ENCODE measurements around the gene MYH10.

MYH10 gene

DNA sequence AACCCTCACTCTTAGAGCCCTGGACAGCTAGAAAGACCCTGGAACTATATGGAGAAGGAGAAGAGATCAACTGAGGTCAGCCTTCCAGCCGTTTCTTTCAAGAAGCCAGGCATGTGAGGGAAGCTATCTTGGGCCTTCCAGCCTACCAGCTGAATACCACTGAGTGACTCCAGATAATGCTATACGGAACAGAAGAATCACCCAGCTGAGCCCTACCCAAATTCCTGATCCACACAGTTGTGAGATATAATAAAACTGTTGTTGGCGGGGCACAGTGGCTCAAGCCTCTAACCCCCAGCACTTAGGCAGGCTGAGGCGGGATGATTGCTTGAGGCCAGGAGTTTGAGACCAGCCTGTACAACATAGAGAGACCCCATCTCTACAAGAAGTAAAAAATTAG, 26.2 kb upstream of the MYH10 start:
- Histone ChIP-seq H3K27me3 (ENCODE audit: low read length) (no peaks in the 10 kb centered on the region), H3K79me2 (ENCODE audit: insufficient read depth, low read length) (no peaks in the 10 kb centered on the region), H3F3A (ENCODE audit: insufficient read depth) (no peaks in the 10 kb centered on the region), H3K36me3 (ENCODE audit: low read length) (no peaks in the 10 kb centered on the region), H2AFZ (ENCODE audit: low read depth, low read length, severe bottlenecking) (no peak overlapping the region), H3K4me3 (ENCODE audit: insufficient read depth, low read length, poor library complexity, severe bottlenecking) (no peak overlapping the region), H3K9me2 (replicated peaks; ENCODE audit: insufficient read depth, low read length) (no peaks in the 10 kb centered on the region), H3K9me3 (ENCODE audit: insufficient read depth, low read length) (no peaks in the 10 kb centered on the region), H3K4me2 (ENCODE audit: low read depth, low read length, poor library complexity, severe bottlenecking) (no peak overlapping the region), H3K27ac (ENCODE audit: low read depth, low read length) (no peak overlapping the region), H4K20me1 (ENCODE audit: low read depth, low read length) (no peaks in the 10 kb centered on the region), H3K9ac (ENCODE audit: low read length) (no peak overlapping the region)
- TF ChIP-seq, protein P1, sequence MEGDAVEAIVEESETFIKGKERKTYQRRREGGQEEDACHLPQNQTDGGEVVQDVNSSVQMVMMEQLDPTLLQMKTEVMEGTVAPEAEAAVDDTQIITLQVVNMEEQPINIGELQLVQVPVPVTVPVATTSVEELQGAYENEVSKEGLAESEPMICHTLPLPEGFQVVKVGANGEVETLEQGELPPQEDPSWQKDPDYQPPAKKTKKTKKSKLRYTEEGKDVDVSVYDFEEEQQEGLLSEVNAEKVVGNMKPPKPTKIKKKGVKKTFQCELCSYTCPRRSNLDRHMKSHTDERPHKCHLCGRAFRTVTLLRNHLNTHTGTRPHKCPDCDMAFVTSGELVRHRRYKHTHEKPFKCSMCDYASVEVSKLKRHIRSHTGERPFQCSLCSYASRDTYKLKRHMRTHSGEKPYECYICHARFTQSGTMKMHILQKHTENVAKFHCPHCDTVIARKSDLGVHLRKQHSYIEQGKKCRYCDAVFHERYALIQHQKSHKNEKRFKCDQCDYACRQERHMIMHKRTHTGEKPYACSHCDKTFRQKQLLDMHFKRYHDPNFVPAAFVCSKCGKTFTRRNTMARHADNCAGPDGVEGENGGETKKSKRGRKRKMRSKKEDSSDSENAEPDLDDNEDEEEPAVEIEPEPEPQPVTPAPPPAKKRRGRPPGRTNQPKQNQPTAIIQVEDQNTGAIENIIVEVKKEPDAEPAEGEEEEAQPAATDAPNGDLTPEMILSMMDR (IDR thresholded peaks at IDR 0.05; ENCODE audit: insufficient read depth, low read length, poor library complexity, severe bottlenecking): no peak
- no peak for TF ChIP-seq EZH2phosphoT487 (conservative IDR thresholded peaks at IDR 0.05; ENCODE audit: low read length)

GRCh38 chr17:8654822-8655221, 24.3 kb upstream of the MYH10 start:
- Histone ChIP-seq H3F3A (ENCODE audit: insufficient read depth) (no peaks in the 10 kb centered on the region), H3K36me3 (ENCODE audit: low read length) (no peaks in the 10 kb centered on the region), H4K20me1 (ENCODE audit: low read depth, low read length) (no peaks in the 10 kb centered on the region), H3K9me2 (replicated peaks; ENCODE audit: insufficient read depth, low read length) (no peaks in the 10 kb centered on the region), H3K9me3 (ENCODE audit: insufficient read depth, low read length) (no peaks in the 10 kb centered on the region), H3K4me3 (ENCODE audit: insufficient read depth, low read length, poor library complexity, severe bottlenecking) (no peak overlapping the region), H3K27me3 (ENCODE audit: low read length) (no peaks in the 10 kb centered on the region), H3K27ac (ENCODE audit: low read depth, low read length) (no peak overlapping the region), H3K9ac (ENCODE audit: low read length) (no peak overlapping the region), H3K4me2 (ENCODE audit: low read depth, low read length, poor library complexity, severe bottlenecking) (no peak overlapping the region), H2AFZ (ENCODE audit: low read depth, low read length, severe bottlenecking) (no peak overlapping the region), H3K79me2 (ENCODE audit: insufficient read depth, low read length) (no peaks in the 10 kb centered on the region)
- TF ChIP-seq, protein P1 (IDR thresholded peaks at IDR 0.05; ENCODE audit: insufficient read depth, low read length, poor library complexity, severe bottlenecking): no peak
- no peak for TF ChIP-seq EZH2phosphoT487 (conservative IDR thresholded peaks at IDR 0.05; ENCODE audit: low read length)

DNA sequence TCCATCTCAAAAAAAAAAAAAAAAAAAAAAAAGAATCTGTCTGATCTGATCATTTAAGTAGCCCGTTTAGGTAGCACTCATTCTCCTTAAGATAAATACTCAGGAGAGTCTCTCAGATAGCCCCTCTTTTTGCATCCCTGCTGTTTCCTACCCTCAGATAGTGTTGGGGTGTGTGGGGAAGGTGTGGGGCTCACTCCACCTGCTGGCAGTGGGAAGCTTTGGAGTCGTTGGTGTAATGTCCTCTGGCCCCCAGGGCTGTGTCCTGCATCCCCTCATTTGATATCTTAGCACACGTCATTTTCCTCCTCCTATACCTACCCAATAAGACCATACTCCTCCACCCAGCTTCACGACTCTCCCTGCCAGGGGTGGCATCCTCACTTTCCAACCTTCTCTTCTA, 20.5 kb upstream of the MYH10 start:
- Histone ChIP-seq H3K9me3 (ENCODE audit: insufficient read depth, low read length) (no peaks in the 10 kb centered on the region), H3K79me2 (ENCODE audit: insufficient read depth, low read length) (no peaks in the 10 kb centered on the region), H3K4me2 (ENCODE audit: low read depth, low read length, poor library complexity, severe bottlenecking) (no peak overlapping the region), H4K20me1 (ENCODE audit: low read depth, low read length) (no peaks in the 10 kb centered on the region), H3F3A (ENCODE audit: insufficient read depth) (no peaks in the 10 kb centered on the region), H3K4me3 (ENCODE audit: insufficient read depth, low read length, poor library complexity, severe bottlenecking) (no peak overlapping the region), H2AFZ (ENCODE audit: low read depth, low read length, severe bottlenecking) (no peak overlapping the region), H3K27me3 (ENCODE audit: low read length) (no peaks in the 10 kb centered on the region), H3K36me3 (ENCODE audit: low read length) (no peaks in the 10 kb centered on the region), H3K27ac (ENCODE audit: low read depth, low read length) (no peak overlapping the region), H3K9me2 (replicated peaks; ENCODE audit: insufficient read depth, low read length) (no peaks in the 10 kb centered on the region), H3K9ac (ENCODE audit: low read length) (no peak overlapping the region)
- TF ChIP-seq, protein P1 (IDR thresholded peaks at IDR 0.05; ENCODE audit: insufficient read depth, low read length, poor library complexity, severe bottlenecking): no peak

GRCh38 chr17:8650119-8650499, 19.6 kb upstream of the MYH10 start:
- H3K9ac ChIP-seq (ENCODE audit: low read length): no peak overlapping the region
- no peaks in the 10 kb centered on the region for H3K79me2 ChIP-seq (ENCODE audit: insufficient read depth, low read length)
- no peak overlapping the region for H3K27ac ChIP-seq (ENCODE audit: low read depth, low read length)
- H2AFZ ChIP-seq (ENCODE audit: low read depth, low read length, severe bottlenecking): no peak overlapping the region
- H3K9me3 ChIP-seq (ENCODE audit: insufficient read depth, low read length): no peaks in the 10 kb centered on the region
- no peak overlapping the region for H3K4me2 ChIP-seq (ENCODE audit: low read depth, low read length, poor library complexity, severe bottlenecking)
- H4K20me1 ChIP-seq (ENCODE audit: low read depth, low read length): no peaks in the 10 kb centered on the region
- H3K36me3 ChIP-seq (ENCODE audit: low read length): no peaks in the 10 kb centered on the region
- H3K27me3 ChIP-seq (ENCODE audit: low read length): no peaks in the 10 kb centered on the region
- no peak for TF ChIP-seq EZH2phosphoT487 (conservative IDR thresholded peaks at IDR 0.05; ENCODE audit: low read length)
- TF ChIP-seq, protein P1 (IDR thresholded peaks at IDR 0.05; ENCODE audit: insufficient read depth, low read length, poor library complexity, severe bottlenecking): no peak
- H3K4me3 ChIP-seq (ENCODE audit: insufficient read depth, low read length, poor library complexity, severe bottlenecking): no peak overlapping the region
- H3K9me2 ChIP-seq (replicated peaks; ENCODE audit: insufficient read depth, low read length): no peaks in the 10 kb centered on the region
- H3F3A ChIP-seq (ENCODE audit: insufficient read depth): no peaks in the 10 kb centered on the region
